Endometrial microvascular endothelial cells (primary cell): ENCODE measurements around the gene DNLZ. TPM values are rescaled to one million over a fixed set of nuclear protein-coding genes. Genes with fewer than 3 reads are reported as not detected.

Experiments used
- in situ Hi-C: cut with HindIII; loops from 2 replicates; pipeline ENCODE4 v1.10.0; 2017; ENCODE audit warnings: low sequenced_read_pairs, low pct_unique_long_range_greater_than_20kb; ENCODE audit errors: inconsistent ontology term
- total RNA-seq: library from RNA; depleted of rRNA; stranded (reverse); fragments of >200 nt; gene quantifications from one replicate; pipeline ENCODE4 v1.2.3, GENCODE V29; 2015; ENCODE audit errors: inconsistent ontology term

Gene DNLZ
- total RNA-seq, 1 donor from 2014 or later, result 40.5 TPM

DNA sequence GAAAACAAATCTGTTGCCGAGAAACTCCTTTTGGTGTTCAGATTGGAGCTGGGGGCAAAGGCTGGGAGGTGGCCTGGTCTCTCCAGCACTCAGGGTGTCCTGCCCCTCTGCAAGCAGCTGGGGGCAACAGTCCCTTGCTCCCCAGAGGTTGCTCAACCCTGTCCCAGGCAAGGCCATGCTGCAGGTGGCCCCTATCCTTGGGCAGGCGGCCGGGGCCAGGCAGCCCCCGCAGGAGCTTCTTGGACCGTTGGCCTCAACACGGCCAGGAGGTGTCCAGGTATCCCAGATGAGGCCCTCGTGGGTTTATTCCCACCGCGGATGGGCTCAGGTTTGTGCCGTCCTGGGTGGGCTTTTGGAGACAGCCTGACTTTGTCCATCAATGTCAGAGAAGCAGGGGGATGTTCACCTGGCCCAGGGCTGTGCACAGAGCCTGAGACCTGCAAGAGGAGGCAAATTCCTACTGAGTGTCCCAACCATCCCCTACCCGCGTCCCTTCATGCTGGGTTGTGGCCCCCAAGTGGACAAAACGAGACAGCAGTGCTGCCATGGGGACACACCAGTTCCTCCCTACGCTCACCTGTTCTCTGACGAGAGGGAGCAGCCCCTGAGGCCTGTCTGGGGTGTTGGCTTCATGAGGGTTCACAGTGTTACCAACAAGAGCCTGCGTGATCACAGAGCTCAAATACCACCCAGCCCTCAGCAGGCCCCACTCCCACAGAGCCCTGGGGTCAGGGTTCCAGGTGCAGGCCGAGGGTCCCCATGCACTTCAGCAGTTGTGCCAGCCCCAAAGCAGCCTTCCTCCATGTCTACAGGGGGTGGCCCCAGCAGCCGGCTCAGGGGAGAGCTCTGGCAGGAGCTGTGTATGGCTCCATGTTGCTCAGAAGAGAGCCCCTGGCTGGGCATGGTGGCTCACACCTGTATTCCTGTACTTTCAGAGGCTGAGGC, 50.2 kb downstream of the DNLZ start:
- in situ Hi-C loops, result no loop called here

DNA sequence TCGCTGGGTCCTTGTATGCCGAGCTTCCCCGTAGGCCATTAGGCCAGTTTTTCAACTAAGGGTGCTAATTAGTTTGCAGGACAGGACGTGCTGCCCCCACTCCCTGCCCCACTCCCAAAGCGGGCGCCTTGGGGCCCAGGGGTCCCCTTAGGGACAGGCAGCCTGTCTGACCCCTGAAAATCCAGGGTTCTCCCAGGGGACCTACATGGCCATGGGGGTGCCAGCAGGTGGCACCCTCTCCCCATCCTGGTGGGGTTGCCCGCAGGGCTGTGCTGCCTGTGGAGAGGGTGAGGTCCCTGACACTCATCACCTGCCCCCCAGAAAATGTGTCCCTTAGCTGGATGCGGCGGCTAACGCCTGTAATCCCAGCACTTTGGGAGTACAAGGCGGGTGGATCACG, 51.1 kb downstream of the DNLZ start:
- in situ Hi-C loops, result no loop called here

DNA sequence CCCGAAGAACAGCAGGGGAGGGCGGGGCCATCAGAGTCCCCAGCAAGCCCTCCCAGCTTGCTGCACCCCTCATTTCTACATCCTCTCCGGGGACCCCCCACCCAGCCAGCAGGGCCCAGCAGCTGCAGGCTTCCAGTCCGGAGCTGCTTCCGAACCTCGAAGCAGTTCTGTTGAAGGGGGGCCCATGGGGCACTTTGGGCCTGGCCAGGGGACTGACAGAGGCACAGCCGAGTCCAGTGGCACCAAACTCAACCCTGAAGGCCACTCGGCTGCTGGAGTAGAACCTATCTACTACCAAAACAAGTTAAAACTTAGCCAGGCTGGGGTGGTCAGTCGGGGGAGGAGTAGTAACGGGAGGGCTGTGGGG, 51.6 kb downstream of the DNLZ start:
- in situ Hi-C loops, result no loop called here

DNA sequence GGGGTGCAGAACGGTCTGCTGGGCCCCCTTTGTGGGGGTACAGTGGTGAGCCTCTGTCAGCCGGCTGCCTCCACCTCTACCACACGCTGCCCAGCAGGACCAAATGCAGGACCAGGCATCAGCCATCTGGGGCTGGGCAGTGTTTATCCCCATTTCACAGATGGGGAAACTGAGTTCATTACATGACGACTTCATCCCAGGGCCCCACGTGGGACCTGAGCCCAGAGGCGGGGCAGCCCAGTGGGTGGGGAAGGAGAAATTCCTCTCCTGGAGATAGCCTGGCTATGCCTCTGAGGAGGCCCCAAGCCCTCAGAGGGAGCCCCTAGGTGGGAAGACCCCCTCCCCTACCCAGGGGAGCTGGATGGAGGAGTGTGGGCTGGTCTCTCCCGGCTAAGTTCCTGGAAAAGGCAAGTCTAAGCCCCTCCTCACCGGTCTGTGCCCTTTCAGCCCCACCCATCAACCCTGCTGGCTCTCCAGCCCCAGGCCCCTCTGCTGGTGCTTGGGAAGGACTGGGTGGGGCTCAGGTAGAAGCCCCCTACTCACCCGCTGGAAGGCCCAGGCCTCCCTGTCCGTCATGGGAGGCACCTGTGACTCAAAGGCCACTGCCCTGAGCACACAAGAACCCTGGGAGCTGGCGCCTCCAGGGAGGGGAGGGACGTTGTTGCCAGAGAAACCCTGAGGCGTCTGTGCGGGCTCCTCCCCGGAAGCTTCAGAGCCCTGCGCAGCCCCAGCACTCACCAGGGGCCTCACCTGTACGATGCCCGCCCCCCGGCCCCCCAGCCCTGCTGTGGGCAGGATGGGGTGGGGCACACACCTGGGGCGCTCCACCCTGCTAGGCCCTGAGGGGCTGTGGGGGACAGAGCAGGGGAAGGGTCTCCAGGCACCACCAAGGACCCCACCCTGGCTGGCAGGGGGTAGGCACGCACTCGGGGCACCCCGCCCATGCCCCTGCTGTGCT, 52.2 kb downstream of the DNLZ start:
- in situ Hi-C loops, result no loop called here

DNA sequence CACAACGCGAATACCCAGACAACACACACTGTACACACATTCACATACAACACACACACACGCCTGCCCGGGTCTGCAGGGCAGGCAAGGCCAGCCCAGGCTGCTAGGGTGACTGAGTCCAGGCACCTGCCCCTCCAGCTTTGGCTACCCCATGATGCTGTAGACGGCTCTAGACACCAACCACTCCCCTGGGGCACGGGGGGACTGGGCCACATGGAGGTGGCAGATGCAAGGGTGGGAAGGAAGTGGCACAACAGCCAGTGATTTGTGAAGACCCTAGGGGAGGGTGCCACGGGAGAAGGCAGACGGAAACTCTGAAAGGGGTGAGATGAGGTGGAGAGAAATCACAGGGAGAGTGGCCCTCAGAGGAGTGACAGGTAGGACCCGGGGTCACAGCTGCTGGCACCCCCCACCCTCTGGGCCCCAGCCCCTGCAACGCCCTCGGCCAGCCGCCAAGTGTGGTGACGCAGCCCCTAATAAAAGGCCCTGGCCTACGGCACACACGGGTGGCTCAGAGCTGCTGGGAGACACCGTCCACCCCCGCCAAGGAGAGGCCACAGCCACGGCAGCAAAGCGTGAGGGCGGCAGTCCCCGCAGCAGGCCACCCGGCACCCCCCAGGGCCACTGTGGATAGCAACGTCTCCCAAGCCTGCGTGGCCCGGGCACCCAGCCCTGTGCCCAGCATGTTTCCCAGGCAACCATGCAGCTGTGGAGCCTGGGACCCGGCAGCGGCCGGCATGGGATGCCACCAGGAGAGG, 53.1 kb downstream of the DNLZ start:
- in situ Hi-C loops, result no loop called here

DNA sequence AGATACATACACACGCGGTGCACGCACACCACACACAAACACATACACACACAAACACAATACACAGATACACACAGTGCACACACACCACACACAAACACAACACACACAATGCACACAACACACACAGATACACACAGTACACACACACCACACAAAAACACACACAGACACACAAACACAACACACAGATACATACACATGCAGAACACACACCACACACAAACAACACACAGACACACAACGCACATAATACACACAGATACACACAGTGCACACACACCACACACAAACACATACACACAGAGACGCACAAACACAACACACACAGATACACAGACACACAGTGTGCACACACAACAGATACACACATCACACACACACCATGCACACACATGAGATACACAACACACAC, 53.7 kb downstream of the DNLZ start:
- in situ Hi-C loops, result no loop called here

Other genes starting within 250 kb of the DNLZ start
- 49.3 TPM for gene TMEM250, start 244.9 kb downstream of the DNLZ start, total RNA-seq
- gene LHX3, start 158.6 kb downstream of the DNLZ start, total RNA-seq, result not detected
- 21.7 TPM for gene QSOX2, start 117.9 kb downstream of the DNLZ start, total RNA-seq
- gene CCDC187, start 59.6 kb downstream of the DNLZ start, total RNA-seq, result not detected
- gene GPSM1, start 36.2 kb downstream of the DNLZ start, total RNA-seq, result 20.2 TPM
- gene CARD9, start 9.9 kb upstream of the DNLZ start, total RNA-seq, result 0.56 TPM
- 6.8 TPM for gene SNAPC4, start 36.4 kb upstream of the DNLZ start, total RNA-seq
- gene ENTR1, start 46.9 kb upstream of the DNLZ start, total RNA-seq, result 55.2 TPM
- gene PMPCA, start 46.9 kb upstream of the DNLZ start, total RNA-seq, result 57.7 TPM
- 12.0 TPM for gene INPP5E, start 76.1 kb upstream of the DNLZ start, total RNA-seq
- 43.3 TPM for gene SEC16A, start 119.3 kb upstream of the DNLZ start, total RNA-seq
- 63.9 TPM for gene NOTCH1, start 182.3 kb upstream of the DNLZ start, total RNA-seq